GM21737 (cell line): ENCODE results near the gene CENPS.
"Not testable (repeated sequence)": the region's sequence is repeated elsewhere in the genome, so short reads cannot be mapped to it uniquely, and the experiment has no call there.

Experiments used
- ATAC-seq: cut with Tn5 transposase; IDR thresholded peaks from one replicate; pipeline ENCODE4 v1.9.1; 2021; ENCODE audit warnings: mild to moderate bottlenecking, moderate library complexity; ENCODE audit not compliant: unreplicated experiment

Gene CENPS

DNA sequence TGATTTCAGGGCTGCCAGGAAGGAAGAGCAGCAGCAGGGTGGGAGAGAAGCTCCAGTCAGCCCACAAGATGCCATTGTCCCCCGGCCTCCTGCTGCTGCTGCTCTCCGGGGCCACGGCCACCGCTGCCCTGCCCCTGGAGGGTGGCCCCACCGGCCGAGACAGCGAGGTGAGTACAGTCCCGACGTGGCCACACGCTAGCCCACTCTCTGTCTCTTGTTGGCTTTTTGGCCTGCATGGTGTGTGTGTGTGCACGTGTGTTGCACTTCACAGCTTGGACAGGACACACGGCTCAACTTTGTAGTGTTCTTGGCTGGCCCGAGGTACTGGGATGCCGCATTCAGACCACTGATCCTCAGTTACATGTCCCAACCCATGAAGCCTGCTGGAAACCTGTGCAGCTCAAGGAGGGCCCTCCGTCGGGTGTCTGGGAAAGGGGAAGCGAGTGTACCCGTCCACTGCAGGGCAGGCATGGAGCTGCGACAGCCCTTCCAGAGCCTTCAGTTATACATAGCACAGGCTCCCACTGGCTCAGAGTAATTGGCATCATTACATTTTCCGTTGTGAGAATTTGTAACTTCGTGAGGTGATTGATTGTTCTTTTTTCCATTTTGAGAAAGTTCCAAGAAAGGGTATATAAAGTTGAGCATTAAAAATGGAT, 20.1 kb downstream of the CENPS start:
- ATAC-seq = no peak

DNA sequence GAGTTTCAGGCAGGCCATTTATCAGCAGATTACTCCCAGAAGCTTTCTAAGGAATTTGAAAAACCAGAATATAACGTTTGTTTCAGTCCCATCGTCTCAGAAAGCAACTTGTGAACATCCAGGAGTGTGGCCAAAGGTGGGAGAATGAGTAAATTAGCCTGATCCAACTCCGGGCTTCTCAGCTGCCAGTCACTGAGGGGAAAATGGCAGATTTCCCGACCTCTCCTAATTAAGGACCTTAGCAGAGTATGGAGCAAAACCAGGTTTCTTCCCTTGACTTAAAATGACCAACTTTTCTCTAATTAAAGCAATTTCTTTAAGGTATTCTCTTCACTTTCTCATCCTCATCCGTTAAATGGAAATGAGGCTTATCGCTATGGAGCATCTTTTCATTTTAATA, 20.6 kb downstream of the CENPS start:
- no peak for ATAC-seq

DNA sequence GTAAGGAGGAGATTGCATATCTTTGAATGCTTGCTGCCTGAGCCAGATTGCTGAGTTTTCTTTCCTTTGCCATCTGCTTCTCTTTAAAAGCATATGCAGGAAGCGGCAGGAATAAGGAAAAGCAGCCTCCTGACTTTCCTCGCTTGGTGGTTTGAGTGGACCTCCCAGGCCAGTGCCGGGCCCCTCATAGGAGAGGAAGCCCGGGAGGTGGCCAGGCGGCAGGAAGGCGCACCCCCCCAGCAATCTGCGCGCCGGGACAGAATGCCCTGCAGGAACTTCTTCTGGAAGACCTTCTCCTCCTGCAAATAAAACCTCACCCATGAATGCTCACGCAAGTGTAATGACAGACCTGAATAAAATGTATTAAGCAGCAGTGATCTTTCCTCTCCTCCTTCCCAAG, 21.1 kb downstream of the CENPS start:
- ATAC-seq = no peak

DNA sequence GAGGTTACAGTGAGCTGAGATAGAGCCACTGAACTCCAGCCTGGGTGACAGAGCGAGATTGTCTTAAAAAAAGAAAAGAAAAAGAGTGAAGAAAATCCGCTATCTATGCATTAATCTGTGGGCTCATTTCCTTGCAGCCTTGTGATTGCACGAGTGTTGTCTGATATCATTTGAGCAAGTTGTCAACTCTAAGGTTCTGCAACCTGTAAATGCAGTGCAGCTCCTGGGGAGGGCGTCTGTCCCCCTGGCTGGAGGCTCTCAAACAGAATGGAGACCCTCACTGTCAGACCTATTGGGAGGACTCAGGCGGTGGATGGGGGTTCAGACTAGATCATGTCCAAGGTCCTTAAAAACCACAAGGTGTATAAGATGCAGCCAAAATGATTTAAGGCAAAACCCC, 25.8 kb downstream of the CENPS start:
- no peak for ATAC-seq

DNA sequence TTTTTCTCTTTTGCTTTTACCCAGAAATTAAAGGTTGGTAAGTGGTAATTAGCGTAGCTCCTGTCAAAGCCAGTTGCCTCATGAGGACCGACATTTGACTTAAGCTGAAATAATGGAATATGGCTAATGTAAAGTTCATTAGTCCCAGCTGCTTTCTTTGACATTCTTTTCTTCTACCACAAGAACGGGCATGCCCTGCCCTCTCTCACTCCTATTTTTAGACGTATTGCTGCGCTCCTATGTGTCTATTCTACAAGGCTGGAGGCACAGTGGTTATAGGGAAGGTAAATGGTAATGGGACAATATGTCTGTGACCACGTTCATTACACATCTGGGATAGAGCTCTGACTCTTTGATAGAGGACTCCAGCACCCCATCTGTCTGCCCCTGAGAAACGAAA, 26.4 kb downstream of the CENPS start:
- no peak for ATAC-seq

DNA sequence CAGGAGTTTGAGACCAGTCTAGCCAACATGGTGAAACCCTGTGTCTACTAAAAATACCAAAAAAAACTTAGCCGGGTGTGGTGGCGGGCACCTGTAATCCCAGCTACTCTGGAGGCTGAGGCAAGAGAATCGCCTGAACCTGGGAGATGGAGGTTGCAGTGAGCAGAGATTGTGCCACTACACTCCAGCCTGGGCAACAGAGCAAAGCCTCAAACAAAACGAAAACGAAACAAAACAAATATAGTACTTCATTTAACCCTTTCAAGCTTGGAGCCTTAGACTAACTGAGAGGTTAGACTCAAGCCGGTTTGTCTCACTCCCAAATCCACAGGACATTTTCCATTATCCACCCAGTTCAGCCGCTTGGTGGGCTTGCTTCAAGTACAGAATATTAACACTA, 27.2 kb downstream of the CENPS start:
- not testable (repeated sequence) for ATAC-seq

DNA sequence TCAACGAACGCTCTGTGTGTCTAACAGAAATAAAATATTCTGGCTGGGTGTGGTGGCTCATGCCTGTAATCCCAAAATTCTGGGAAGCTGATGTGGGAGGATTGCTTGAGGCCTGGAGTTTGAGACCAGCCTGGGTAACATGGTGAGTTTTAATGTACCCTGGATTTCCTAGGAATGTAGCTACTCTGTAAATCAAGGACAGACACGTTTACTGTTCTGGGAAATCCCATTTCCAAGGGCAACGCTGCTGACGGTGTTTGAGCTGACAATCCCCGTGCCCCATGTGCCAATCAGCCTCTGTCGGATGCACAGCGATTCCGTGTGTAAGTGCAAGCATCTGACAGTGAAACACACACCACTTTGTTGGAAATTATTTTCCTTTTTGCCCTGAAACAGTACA, 27.6 kb downstream of the CENPS start:
- ATAC-seq = no peak

DNA sequence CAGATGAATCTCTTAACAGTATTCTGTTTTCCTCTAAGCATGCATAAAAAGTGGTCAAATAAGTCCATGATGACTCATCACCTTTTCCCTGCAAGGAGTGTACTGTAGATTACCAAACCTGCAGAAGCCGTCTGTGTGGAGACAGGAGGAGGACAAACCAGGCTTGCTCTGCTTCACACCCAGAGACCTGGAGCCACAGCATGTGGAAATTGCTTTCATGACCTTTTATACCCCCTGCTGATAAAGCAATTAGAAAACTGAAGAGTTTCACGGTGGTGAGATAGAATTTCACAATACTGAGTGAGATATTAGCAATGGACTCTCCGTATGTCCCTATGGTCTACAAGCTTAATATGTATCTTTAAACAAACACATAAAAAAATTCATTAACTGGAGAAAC, 29.0 kb downstream of the CENPS start:
- no peak for ATAC-seq

DNA sequence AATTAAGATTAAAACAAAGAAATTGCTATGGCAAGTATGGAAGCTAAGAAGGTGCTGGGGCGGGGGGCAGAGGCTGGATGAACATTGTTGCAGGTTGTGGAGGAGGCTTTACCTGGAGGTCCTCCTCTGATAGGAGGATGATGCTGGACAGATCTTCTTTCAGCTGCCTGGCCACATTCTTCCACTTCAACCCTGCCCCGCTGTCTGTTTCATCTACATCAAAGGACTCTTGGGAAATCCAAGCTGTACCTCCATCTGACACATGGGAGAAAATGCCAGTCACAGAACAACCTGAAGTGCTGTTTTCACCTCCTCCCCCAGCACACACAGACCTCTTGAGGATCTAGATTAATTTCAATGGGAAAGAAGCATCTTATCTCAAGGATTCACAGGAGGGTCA, 36.8 kb downstream of the CENPS start:
- ATAC-seq = no peak

DNA sequence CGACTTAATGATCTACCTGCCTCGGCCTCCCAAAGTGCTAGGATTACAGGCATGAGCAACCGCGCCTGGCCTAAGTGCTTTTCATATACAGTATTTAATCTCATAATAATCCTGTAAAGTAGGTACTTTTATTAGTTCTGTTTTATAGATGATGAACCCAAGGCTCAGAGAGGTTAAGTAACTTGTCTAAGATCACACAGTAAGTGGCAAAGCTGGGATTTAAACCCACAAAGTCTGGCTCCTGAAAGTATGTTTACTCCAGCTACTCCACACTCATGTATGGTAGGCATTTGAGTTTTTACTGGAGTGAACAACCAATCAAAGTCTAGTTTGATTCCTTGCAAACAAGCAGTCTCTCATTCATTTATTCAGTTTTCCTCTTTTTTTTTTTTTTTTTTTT, 39.8 kb downstream of the CENPS start:
- ATAC-seq = no peak

DNA sequence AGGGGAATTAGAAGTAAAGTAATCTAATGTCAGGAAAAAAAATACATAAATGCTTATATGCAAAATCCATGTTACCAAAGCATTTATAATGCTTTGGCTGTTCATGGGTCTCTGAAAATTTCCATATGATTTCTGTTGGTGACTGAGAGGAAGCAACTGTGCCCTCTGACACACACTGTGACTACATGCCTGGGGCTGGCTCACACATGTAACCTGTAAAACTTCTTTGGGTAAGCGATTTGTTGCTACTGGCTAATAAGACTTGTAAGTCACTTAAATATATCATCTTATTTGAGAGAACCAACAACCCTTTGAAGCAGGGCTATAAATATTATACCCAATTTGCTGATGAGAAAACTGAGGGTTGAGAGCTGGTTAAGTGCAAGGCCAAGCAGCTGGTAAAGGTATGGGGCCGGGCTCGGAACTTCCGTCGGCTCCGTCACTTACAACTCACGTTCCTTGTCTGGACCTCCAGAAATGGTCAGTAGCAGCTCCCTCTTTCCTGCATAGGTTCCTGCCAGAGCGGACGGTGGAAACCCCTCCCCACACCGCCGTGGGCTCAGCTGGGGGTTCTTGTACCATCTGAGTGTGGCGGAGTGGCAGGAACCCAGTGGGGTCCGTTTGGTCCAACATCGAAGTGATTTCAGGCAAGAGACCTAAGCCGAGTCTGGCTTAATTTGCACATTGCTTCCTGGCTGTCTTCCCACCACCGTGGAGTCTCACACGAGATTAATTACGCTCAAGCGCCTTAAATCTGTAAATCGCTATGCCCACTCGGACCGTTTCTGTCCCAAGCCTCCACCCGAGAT, 41.4 kb downstream of the CENPS start:
- no peak for ATAC-seq

DNA sequence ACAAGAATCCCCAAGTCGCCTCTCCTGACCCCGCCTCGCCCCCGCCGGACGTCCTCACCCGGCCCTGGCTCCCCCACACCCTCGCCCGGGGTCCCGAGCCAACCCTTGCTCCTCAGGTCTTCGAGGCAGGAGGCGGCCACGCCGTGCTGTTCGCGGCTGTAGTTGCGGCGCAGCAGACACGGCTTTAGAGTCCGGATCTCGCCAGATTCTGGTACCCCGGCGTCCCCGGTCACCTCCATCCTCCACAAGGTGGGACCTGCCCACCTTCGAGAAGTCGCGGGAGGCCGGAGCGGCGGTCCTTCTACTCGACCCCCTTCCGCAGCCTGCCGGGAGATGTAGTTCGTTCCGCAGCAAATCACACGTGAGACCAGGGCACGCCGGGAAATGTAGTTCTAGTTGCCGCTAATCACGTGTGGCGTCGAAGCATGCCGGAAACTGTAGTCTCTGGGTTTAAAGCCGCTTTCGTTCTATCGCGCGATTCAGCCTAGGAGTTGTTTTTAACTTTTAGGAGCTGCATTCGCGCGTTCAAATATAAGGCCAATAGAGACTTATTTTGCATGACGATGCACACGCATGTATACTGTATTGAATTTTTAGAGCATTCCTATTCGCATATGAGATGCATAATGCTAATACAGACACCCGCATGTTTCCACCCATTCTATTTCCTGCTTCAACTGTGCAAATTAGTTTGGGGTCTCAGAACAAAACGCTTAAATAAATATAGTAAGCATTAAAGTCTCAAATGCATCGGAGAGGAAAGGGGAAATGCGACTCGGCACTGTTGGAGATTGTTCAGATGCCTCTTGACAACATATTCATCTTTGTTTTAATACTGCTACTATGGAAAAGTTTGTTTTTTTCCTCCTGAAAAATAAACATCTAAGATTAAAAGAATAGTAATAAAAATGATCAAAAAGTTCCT, 42.2 kb downstream of the CENPS start, which contains the start of gene DFFA:
Gene DFFA (minus strand): TSS at position 310 of the 925 bp plus-strand sequence. CDS start 71 bp downstream, at position 239.
- peak; percentile 63 for ATAC-seq

DNA sequence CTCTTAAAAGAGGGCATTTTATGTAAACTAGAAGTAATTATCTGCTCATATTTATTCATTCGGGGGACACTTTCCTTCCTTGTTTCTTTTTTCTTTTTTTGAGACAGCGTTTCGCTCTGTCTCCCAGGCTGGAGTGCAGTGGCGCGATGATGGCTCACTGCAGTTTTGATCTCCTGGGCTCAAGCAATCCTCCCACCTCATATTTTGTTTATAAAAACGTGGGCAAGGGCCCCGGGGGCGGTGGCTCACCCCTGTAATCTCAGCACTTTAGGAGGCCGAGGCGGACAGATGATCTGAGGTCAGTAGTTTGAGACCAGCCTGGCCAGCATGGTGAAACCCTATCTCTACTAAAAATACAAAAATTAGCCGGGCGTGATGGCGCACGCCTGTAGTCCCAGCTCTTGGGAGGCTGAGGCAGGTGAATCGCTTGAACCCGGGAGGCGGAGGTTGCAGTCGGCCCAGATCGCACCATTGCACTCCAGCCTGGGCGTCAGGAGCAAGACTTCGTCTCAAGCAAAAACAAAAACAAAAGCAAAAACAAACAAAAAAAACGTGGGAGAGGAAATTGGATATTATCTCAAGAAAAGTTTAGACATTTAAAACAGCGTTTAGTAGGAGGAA, 43.0 kb downstream of the CENPS start:
- no peak for ATAC-seq

DNA sequence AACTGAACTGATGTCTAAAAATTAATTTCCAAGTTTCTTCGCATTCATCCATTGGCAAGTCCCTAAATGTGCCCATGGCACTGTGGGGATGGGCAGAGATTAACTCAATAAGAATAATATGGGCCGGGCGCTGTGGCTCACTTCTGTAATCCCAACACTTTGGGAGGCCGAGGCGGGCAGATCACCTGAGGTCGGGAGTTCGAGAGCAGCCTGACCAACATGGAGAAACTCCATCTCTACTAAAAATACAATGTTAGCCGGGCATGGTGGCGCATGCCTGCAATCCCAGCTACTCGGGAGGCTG, 44.0 kb downstream of the CENPS start:
- not testable (repeated sequence) for ATAC-seq

DNA sequence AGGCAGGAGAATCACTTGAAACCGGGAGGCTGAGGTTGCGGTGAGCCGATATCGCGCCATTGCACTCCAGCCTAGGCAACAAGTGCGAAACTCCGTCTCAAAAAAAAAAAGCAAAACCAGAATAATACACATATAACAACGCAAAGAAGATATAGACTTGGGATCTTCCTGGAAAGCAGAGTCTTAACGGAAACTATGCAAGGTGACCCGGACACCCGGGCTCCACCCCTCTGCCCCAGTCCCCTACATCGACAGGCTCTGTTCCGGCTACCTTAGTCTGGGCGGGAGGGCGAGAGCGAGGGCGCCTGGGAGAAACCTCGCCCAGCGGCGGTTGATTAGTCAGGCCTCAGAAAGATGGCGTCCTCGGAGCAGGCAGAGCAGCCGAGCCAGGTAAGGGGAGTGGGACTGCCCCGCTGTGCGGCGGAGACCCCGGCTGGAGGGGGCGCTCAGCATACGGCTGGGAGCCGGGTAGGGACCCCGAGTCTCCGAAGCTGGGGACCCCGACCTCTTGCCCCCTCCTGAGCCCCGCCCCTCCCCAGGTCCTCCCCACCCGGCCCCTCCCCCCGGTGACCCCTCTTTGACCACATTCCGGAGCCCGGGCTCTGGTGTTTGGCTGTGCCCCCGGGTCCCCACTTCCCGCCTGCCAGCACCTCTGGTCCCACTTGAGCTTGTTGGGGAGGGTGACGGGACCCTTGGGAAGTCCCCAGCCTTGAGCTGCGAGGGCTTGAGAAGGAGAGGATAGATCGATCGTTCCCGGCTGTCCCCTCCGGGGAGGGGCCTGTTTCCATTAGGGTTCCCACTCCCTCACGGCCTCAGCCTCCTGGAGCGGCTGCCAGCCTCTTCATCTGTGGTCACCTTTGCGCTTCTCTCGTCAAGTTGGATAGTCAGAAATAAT, 44.6 kb downstream of the CENPS start, which contains the start of gene PEX14:
Gene PEX14 (plus strand): TSS at position 338 of the 895 bp plus-strand sequence. CDS start 17 bp downstream, at position 355.
- ATAC-seq = peak; percentile 68

DNA sequence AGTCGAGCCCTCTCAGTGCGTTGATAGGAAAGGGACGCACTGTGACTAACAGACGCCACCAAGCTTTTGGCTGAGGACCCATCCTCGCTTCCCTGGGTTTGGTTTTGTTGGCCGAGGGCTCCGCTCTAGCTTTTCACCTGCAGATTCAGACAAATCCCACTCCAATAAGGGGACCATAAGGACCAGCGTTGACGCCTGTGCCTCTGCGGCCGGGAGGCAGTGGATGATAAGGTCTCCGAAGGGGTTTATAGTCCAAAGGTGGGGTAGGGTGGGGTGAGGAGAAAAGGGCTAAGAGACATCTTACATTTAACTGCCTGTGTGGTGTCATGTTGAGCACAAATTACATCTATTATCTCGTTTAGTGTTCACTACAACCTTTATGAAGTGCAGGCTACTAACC, 45.3 kb downstream of the CENPS start:
- no peak for ATAC-seq

DNA sequence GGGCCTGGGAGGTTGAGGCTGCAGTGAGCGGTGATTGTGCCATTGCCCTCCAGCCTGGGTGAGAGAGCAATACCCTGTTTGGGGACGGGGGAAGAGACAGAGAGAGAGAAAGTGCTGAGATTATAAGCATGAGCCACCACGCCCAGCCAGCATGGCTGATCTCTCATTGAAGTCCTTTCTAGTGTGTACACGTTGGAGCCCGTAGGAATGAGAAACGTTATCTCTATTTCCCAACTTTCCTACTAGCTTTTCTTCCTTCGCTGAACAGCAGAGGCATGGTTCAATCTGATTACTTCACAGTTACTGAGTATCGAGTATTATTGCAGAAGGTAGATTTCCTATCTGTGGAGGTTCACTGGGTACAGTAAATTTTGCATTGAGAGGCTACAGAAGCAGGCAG, 49.1 kb downstream of the CENPS start:
- ATAC-seq = no peak

DNA sequence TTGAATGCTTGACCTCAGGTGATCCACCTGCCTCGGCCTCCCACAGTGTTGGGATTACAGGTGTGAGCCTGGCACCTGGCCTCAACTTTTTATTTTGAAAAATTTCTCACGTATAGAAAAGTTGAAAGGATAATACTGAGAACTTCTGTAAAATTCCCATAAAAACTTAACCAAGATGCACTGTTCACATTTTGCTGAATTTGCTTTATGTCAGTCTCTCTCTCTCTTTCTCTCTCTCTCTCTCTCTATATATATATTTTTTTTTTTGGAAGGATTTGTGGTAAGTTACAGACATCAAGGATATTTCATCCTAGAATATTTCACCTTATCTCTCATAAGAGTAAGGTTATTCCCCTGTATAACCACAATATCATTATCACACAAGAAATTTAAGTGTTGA, 50.4 kb downstream of the CENPS start:
- ATAC-seq = no peak

DNA sequence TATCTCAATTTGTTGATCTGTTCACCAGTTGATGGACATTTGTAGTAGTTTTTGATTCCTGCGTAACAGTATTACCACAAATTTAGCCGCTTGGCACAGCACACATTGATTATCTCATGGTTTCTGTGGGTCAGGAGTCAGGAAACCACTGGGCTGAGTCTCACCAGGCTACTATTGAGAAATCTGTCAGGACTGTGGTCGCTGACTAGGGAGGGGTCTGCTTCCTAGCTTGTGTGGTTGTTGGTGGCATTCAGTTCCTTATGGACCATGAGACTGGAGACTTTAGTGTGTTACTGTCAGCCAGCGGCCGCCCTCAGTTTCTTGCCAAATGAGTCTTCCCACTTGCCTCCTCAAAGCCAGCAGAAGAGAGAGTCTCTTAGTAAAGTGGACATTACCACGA, 54.3 kb downstream of the CENPS start:
- ATAC-seq = no peak
